ENCODE measurements around the gene CRHR1. TPM values are rescaled to one million over a fixed set of nuclear protein-coding genes. Genes with fewer than 3 reads are reported as not detected.

The CRHR1 gene
- total RNA-seq, 5 donors from 2014 or later (not counting 1 experiment from before 2014, with no cell fraction given), result not detected

DNA sequence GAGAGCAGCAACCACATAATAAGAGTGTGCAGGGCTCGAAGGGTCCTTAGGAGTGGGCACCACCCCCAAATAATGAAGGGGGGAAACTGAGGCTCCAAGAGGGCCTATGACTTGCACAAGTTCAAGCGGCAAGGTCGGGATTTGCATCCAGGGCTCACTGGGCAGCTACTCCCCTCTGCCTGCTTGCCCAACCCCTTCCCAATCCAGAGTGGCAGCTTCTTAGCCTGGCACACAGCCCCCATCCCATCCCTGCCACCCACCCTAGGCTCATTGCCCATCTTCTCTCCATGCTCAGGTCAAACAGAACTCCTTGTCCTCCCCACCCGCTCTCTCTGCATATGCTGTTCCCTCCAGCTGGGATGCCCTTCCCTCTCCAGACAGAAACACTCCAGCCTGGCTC, 63.0 kb downstream of the CRHR1 start:
- H3K36me3 Mint-ChIP-seq, result no peaks in the 10 kb centered on the region
- Histone ChIP-seq H3K9me3 (no peaks in the 10 kb centered on the region), H3K36me3 (ENCODE audit: control insufficient read depth in 2 of 2, extremely low read depth in 1 of 2, insufficient read depth in 1 of 2, low read length in 1 of 2) (no peaks in the 10 kb centered on the region), H3K27ac (ENCODE audit: low read length) (no peak overlapping the region), H3K4me1 (ENCODE audit: control insufficient read depth in 1 of 2, extremely low read depth in 1 of 2, insufficient read depth in 2 of 2, low read length in 2 of 2) (no peaks in the 10 kb centered on the region), H3K4me3 (ENCODE audit: control insufficient read depth in 1 of 2, extremely low read depth in 1 of 2, low read length in 1 of 2) (no peak overlapping the region), H3K27me3 (replicated peaks in 1 of 2; ENCODE audit: control insufficient read depth in 2 of 2, extremely low read depth in 1 of 2, insufficient read depth in 2 of 2, low read length in 1 of 2) (peaks cover 0 to 37% of the 10 kb centered on the region in 2 experiments)
- no peak for ATAC-seq (replicated peaks in 1 of 4)
- H3K4me1 Mint-ChIP-seq, result no peaks in the 10 kb centered on the region
- H3K9me3 Mint-ChIP-seq, result no peaks in the 10 kb centered on the region
- ChIA-PET POLR2A (no interaction called here), CTCF (no interaction called here)
- no peak overlapping the region for H3K4me3 Mint-ChIP-seq
- DNase-seq, result no peak
- H3K27me3 Mint-ChIP-seq, result peaks cover 4 to 17% of the 10 kb centered on the region in 2 donors
- no peak overlapping the region for H3K27ac Mint-ChIP-seq
- 87% methylated on average over 3 of the region's 4 CpGs for WGBS (ENCODE audit: insufficient coverage)

DNA sequence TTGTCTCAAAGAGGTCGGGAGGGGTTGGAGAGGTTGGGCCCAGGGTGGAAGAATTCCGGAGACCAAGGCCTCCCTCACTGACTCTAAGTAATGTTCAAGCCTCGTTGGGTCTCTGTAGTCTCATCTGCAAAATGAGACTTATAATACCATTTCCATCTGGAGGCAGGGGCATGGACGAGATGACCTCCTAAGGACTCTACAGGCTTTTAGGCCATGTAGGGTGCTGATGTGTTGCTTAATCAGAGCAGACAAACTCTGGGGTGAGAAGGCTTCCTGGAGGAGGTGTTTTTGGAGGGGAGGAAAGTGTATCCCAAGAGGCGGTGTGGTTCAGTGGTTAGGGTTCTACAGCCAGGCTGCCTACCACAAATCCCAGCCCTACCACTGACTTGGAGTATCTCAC, 63.6 kb downstream of the CRHR1 start:
- Histone ChIP-seq H3K36me3 (ENCODE audit: control insufficient read depth in 2 of 2, extremely low read depth in 1 of 2, insufficient read depth in 1 of 2, low read length in 1 of 2) (no peaks in the 10 kb centered on the region), H3K27me3 (replicated peaks in 1 of 2; ENCODE audit: control insufficient read depth in 2 of 2, extremely low read depth in 1 of 2, insufficient read depth in 2 of 2, low read length in 1 of 2) (peaks cover 0 to 42% of the 10 kb centered on the region in 2 experiments), H3K27ac (ENCODE audit: low read length) (no peak overlapping the region), H3K4me1 (ENCODE audit: control insufficient read depth in 1 of 2, extremely low read depth in 1 of 2, insufficient read depth in 2 of 2, low read length in 2 of 2) (peaks cover 0 to 3% of the 10 kb centered on the region in 2 experiments), H3K4me3 (ENCODE audit: control insufficient read depth in 1 of 2, extremely low read depth in 1 of 2, low read length in 1 of 2) (no peak overlapping the region), H3K9me3 (no peaks in the 10 kb centered on the region)
- Mint-ChIP-seq H3K36me3 (no peaks in the 10 kb centered on the region), H3K4me3 (no peak overlapping the region), H3K27me3 (peaks cover 7 to 23% of the 10 kb centered on the region in 2 donors), H3K27ac (no peak overlapping the region), H3K9me3 (no peaks in the 10 kb centered on the region), H3K4me1 (peaks cover 0 to 4% (median 4%) of the 10 kb centered on the region in 3 donors)
- ChIA-PET POLR2A (no interaction called here), CTCF (no interaction called here)
- WGBS (ENCODE audit: insufficient coverage), result no CpG with 5 or more reads among the region's 5 CpGs
- ATAC-seq (replicated peaks in 1 of 4) (no peak), DNase-seq (no peak)

DNA sequence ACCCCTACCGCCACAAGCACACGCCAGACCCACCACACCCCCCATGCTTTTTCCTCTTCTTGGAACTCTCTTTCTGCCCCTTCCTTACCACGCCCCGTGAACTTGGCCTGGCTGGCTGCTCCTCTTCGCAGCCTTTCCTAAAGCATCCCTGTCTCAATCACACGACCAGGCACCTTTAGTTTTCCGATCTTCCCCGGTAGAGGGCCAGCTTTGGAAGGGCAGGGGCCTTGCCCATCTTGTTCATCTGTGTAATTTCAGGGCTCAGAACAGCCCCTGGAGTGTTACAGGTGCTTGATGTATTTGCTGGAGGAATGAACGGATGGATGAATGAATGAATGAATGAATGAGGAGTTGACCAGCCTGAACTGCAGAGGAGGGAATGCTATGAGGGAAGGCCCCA, 64.3 kb downstream of the CRHR1 start:
- CTCF ChIA-PET, result no interaction called here
- POLR2A ChIA-PET, result no interaction called here
- Mint-ChIP-seq H3K9me3 (no peaks in the 10 kb centered on the region), H3K4me1 (peaks cover 0 to 6% (median 6%) of the 10 kb centered on the region in 3 donors), H3K27me3 (peaks cover 7 to 23% of the 10 kb centered on the region in 2 donors), H3K4me3 (no peak overlapping the region), H3K36me3 (no peaks in the 10 kb centered on the region), H3K27ac (no peak overlapping the region)
- no peaks in the 10 kb centered on the region for H3K9me3 ChIP-seq
- H3K27me3 ChIP-seq (replicated peaks in 1 of 2; ENCODE audit: control insufficient read depth in 2 of 2, extremely low read depth in 1 of 2, insufficient read depth in 2 of 2, low read length in 1 of 2), result peaks cover 0 to 44% of the 10 kb centered on the region in 2 experiments
- DNase-seq, result no peak
- H3K36me3 ChIP-seq (ENCODE audit: control insufficient read depth in 2 of 2, extremely low read depth in 1 of 2, insufficient read depth in 1 of 2, low read length in 1 of 2), result no peaks in the 10 kb centered on the region
- H3K4me3 ChIP-seq (ENCODE audit: control insufficient read depth in 1 of 2, extremely low read depth in 1 of 2, low read length in 1 of 2), result no peak overlapping the region
- peaks cover 0 to 10% of the 10 kb centered on the region in 2 experiments for H3K4me1 ChIP-seq (ENCODE audit: control insufficient read depth in 1 of 2, extremely low read depth in 1 of 2, insufficient read depth in 2 of 2, low read length in 2 of 2)
- WGBS (ENCODE audit: insufficient coverage), result 80% methylated on average over 7 of the region's 9 CpGs
- no peak for ATAC-seq (replicated peaks in 1 of 4)
- no peak overlapping the region for H3K27ac ChIP-seq (ENCODE audit: low read length)

DNA sequence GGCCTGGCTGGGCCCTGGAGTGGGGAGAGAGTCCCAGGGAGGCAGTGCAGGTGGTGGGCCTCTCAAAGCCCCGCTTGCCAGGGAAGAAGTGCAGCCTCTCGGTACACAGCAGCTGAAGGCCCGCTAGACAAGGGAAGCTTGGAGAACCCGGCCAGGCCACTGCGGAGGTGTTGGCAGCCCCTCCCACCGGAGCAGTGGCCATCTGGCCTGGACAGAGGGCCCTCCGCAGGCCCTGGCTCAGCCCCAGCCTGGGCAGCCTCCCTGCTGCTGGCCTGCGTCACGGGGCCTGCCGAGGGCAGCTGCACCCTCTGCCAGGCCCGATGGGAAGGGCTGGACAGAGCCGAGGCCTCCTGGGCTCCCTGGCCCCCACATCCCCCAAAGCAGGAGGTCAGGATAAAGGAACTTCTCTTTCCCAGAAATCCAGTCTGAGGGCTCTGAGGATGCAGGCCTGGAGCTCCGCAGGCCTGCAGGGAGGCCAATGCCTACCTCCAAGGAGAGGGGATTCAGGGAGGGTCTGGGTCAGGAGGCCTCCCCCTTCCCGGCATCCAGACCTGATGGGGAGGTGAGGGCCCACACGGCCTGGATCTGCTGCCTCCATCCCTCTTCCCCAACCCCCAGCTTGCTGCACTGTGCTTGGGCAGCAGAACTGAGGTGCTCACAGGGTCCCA, 64.9 kb downstream of the CRHR1 start:
- H3K4me3 Mint-ChIP-seq, result no peak overlapping the region
- WGBS (ENCODE audit: insufficient coverage), result 82% methylated on average over 9 of the region's 15 CpGs
- Histone ChIP-seq H3K4me3 (ENCODE audit: control insufficient read depth in 1 of 2, extremely low read depth in 1 of 2, low read length in 1 of 2) (no peak overlapping the region), H3K36me3 (ENCODE audit: control insufficient read depth in 2 of 2, extremely low read depth in 1 of 2, insufficient read depth in 1 of 2, low read length in 1 of 2) (no peaks in the 10 kb centered on the region), H3K27me3 (replicated peaks in 1 of 2; ENCODE audit: control insufficient read depth in 2 of 2, extremely low read depth in 1 of 2, insufficient read depth in 2 of 2, low read length in 1 of 2) (peaks cover 0 to 50% of the 10 kb centered on the region in 2 experiments), H3K4me1 (ENCODE audit: control insufficient read depth in 1 of 2, extremely low read depth in 1 of 2, insufficient read depth in 2 of 2, low read length in 2 of 2) (peaks cover 0 to 10% of the 10 kb centered on the region in 2 experiments), H3K27ac (ENCODE audit: low read length) (no peak overlapping the region), H3K9me3 (no peaks in the 10 kb centered on the region)
- H3K4me1 Mint-ChIP-seq, result peaks cover 0 to 6% (median 6%) of the 10 kb centered on the region in 3 donors
- H3K27me3 Mint-ChIP-seq, result peaks cover 7 to 23% of the 10 kb centered on the region in 2 donors
- H3K9me3 Mint-ChIP-seq, result no peaks in the 10 kb centered on the region
- ATAC-seq (replicated peaks in 1 of 4) (no peak), DNase-seq (no peak)
- ChIA-PET CTCF (no interaction called here), POLR2A (no interaction called here)
- no peaks in the 10 kb centered on the region for H3K36me3 Mint-ChIP-seq
- H3K27ac Mint-ChIP-seq, result no peak overlapping the region

DNA sequence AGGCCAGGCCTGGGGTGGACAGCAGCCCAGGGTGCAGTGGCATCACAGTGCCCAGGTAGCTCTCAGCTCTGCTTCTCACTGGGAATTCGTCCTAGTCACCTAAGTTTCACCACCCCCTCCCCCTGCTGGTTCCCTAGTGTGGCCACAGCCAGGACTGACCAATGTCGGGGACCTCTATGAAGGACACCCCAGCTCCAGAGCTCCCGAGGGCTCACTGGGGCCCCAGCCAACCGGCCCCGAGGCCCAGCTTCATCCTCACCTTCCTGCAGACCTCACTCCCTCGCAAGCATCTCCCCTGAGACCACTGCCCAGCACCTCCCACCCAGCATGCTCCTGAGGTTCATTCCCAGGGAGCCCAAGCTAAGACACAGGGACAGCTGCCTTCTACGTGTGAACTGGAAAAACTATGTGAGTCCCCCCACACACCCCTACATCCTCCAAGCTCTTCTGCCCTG, 65.4 kb downstream of the CRHR1 start:
- Mint-ChIP-seq H3K36me3 (no peaks in the 10 kb centered on the region), H3K9me3 (no peaks in the 10 kb centered on the region), H3K4me3 (no peak overlapping the region), H3K27me3 (peaks cover 11 to 28% of the 10 kb centered on the region in 2 donors), H3K4me1 (peaks cover 0 to 6% (median 6%) of the 10 kb centered on the region in 3 donors), H3K27ac (no peak overlapping the region)
- H3K9me3 ChIP-seq, result no peaks in the 10 kb centered on the region
- ChIA-PET CTCF (no interaction called here), POLR2A (interaction anchor here in 1 of 2 donors (0.6 kb wide), 1 partner anchor 27 kb away, joined by 4 read pairs; no protein-coding TSS in a partner anchor)
- peaks cover 0 to 56% of the 10 kb centered on the region in 2 experiments for H3K27me3 ChIP-seq (replicated peaks in 1 of 2; ENCODE audit: control insufficient read depth in 2 of 2, extremely low read depth in 1 of 2, insufficient read depth in 2 of 2, low read length in 1 of 2)
- DNase-seq (no peak), ATAC-seq (replicated peaks in 1 of 4) (no peak)
- 79% methylated on average over 6 of the region's 7 CpGs for WGBS (ENCODE audit: insufficient coverage)
- no peak overlapping the region for H3K4me3 ChIP-seq (ENCODE audit: control insufficient read depth in 1 of 2, extremely low read depth in 1 of 2, low read length in 1 of 2)
- H3K36me3 ChIP-seq (ENCODE audit: control insufficient read depth in 2 of 2, extremely low read depth in 1 of 2, insufficient read depth in 1 of 2, low read length in 1 of 2), result no peaks in the 10 kb centered on the region
- peaks cover 0 to 10% of the 10 kb centered on the region in 2 experiments for H3K4me1 ChIP-seq (ENCODE audit: control insufficient read depth in 1 of 2, extremely low read depth in 1 of 2, insufficient read depth in 2 of 2, low read length in 2 of 2)
- no peak overlapping the region for H3K27ac ChIP-seq (ENCODE audit: low read length)

DNA sequence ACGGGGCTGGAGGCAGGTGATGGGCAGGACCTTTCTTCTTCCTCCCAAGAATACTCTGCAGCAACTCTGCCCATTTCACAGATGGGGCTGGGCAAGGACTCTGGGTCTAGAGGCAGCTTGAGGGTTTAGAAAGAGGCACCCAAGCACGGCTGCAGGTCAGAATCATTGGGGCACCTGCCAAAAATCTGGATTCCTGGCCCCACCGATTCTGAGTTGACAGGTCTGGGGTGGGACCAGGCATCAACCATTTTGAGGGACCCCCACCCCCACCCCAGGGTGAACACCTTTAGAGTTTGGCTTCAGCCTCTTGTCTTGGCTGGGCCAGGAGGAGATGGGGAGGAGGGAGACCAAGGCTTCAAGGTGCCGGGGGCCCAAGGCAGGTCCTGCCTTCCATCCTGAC, 65.9 kb downstream of the CRHR1 start:
- H3K4me3 Mint-ChIP-seq, result no peak overlapping the region
- H3K27me3 Mint-ChIP-seq, result peaks cover 12 to 32% of the 10 kb centered on the region in 2 donors
- no CpG with 5 or more reads among the region's 4 CpGs for WGBS (ENCODE audit: insufficient coverage)
- ChIA-PET CTCF (no interaction called here), POLR2A (interaction anchor here in 1 of 2 donors (0.6 kb wide), 1 partner anchor 27 kb away, joined by 4 read pairs; no protein-coding TSS in a partner anchor)
- H3K4me1 Mint-ChIP-seq, result peaks cover 0 to 6% (median 6%) of the 10 kb centered on the region in 3 donors
- Histone ChIP-seq H3K27ac (ENCODE audit: low read length) (no peak overlapping the region), H3K27me3 (replicated peaks in 1 of 2; ENCODE audit: control insufficient read depth in 2 of 2, extremely low read depth in 1 of 2, insufficient read depth in 2 of 2, low read length in 1 of 2) (peaks cover 0 to 58% of the 10 kb centered on the region in 2 experiments), H3K9me3 (no peaks in the 10 kb centered on the region), H3K4me3 (ENCODE audit: control insufficient read depth in 1 of 2, extremely low read depth in 1 of 2, low read length in 1 of 2) (no peak overlapping the region), H3K4me1 (ENCODE audit: control insufficient read depth in 1 of 2, extremely low read depth in 1 of 2, insufficient read depth in 2 of 2, low read length in 2 of 2) (peaks cover 0 to 10% of the 10 kb centered on the region in 2 experiments), H3K36me3 (ENCODE audit: control insufficient read depth in 2 of 2, extremely low read depth in 1 of 2, insufficient read depth in 1 of 2, low read length in 1 of 2) (no peaks in the 10 kb centered on the region)
- H3K36me3 Mint-ChIP-seq, result no peaks in the 10 kb centered on the region
- no peak for DNase-seq
- H3K9me3 Mint-ChIP-seq, result no peaks in the 10 kb centered on the region
- H3K27ac Mint-ChIP-seq, result no peak overlapping the region
- ATAC-seq (replicated peaks in 1 of 4), result no peak
